Middle frontal gyrus (tissue), 1 donor: ENCODE measurements around the gene NAXD.
"Not testable (repeated sequence)": the region's sequence is repeated elsewhere in the genome, so short reads cannot be mapped to it uniquely, and the experiment has no call there.

ENCODE experiments used
- DNase-seq: peaks from one replicate; pipeline ENCODE4 v3.0.0-alpha.2; 2015; ENCODE audit warnings: low spot score; ENCODE audit errors: extremely low spot score

The NAXD gene

GRCh38 chr13:110615322-110616102, at the start of gene NAXD:
Gene NAXD, plus strand, starts transcription at chr13:110615545. Its CDS starts 57 bp downstream, at chr13:110615602.
- peak; percentile 94 for DNase-seq

- no peak for DNase-seq
Measured at GRCh38 chr13:110566171-110566570, 49.2 kb upstream of the NAXD start.

DNA sequence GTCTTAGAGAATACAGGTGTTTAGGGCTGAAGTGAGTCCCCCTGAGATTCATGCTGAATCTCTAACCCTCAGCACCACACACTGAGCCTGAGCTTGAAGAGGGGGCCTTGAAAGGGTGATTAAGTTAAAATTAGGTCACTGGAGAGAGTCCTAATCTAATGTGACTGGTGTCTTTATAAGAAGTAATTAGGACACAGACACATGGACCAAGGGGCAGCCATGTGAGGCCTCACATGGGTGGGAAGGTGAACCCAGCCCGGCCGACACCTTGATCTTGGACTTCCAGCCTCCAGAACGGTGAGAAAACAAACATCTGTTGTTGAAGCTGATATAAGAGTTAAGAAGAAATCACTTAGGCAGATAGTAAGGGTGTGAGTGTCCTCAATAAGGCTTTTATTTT, 46.7 kb upstream of the NAXD start:
- no peak for DNase-seq

GRCh38 chr13:110569962-110570361, 45.4 kb upstream of the NAXD start:
- DNase-seq = not testable (repeated sequence)

- no peak for DNase-seq
Measured at GRCh38 chr13:110570886-110571285, 44.5 kb upstream of the NAXD start.

DNA sequence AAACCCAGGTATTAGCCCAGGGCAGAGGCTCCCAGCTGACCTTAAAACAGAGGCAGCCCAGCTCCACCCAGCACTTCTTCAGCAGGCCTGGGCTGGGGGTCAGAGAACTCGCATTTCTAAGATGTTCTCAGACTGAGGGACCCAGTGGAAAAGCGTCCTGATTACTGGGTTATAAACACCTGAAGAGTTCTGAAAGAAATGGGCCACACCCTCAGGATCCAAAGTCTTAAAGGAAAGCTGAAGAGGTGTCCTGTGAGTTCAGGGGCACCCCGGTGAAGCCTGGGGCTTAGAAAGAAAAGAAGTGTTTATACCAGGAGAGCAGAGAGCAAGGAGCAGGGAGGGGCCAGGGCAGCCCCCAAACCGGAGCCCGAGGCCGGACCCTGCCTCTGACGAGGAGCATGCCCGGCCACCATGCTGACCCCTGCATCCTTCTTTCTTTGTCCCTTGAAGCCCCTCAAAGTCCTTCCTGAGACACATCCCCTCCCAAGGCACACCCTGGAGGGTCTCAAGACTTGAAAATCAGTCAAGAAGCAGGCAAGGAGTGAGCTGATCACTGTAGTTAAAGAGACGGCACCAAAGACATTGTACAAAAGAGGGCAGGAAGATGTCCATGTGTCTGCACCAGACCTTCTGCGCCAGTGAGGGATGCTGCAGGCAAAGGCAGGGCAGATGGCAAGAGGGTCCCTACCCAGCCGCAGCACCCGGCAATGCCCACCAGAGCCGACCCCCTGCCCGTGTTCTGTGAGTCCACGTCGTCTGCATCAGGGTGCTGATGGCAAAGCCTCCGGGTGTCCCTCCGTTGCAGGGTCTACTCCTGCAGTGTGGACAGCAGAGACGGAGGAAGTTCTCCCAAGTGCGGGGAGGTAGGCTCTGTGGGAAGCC, 43.2 kb upstream of the NAXD start:
- no peak for DNase-seq

DNA sequence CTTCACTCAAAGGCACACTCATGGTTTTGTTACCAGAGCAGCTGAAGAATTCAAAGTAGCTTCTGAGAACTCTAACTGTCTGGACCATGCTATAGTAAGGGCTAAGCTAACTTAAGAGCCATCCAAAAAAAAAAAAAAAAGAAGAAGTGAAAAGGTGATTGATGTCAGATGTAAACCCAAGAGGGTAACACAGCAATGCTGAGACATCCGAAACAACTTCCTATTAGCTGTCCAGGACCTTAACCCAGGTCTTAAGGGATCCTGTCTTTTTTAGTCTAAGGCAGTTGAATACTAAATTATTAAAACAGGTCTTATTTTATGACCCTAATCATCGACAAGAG, 42.6 kb upstream of the NAXD start:
- DNase-seq = no peak

GRCh38 chr13:110574161-110574560, 41.2 kb upstream of the NAXD start:
- DNase-seq = no peak

- no peak for DNase-seq
Measured at GRCh38 chr13:110575322-110576069, 39.8 kb upstream of the NAXD start.

GRCh38 chr13:110576070-110576394, 39.3 kb upstream of the NAXD start:
- DNase-seq = no peak

DNA sequence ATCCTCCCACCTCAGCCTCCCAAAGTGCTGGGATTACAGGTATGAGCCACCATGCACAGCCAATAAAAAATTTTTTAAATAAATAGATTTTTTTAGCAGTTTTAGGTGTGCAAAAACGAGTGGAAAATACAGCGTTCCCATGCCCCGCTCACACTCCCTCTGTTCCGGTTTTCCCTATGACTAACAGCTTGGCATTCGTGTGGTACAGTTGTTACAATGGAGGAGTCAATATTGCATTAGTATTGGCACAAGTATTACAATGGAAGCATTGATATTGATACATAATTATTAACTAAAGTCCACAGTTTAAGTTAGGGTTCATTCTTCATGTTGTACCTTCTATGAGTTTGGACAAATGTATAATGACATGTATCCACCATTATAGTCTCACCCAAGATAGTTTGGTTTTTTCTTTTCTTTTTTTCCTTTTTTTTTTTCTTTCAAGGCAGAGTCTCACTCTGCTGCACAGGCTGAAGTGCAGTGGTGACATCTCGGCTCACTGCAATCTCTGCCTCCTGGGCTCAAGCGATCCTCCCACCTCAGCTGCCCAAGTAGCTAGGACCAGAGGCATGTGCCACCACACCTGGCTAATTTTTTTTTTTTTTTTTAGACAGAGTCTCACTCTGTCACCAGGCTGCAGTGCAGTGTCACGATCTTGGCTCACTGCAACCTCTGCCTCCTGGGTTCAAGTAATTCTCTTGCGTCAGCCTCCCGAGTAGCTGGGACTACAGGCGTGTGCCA, 38.4 kb upstream of the NAXD start:
- no peak for DNase-seq

GRCh38 chr13:110578363-110578762, 37.0 kb upstream of the NAXD start:
- DNase-seq = no peak

DNA sequence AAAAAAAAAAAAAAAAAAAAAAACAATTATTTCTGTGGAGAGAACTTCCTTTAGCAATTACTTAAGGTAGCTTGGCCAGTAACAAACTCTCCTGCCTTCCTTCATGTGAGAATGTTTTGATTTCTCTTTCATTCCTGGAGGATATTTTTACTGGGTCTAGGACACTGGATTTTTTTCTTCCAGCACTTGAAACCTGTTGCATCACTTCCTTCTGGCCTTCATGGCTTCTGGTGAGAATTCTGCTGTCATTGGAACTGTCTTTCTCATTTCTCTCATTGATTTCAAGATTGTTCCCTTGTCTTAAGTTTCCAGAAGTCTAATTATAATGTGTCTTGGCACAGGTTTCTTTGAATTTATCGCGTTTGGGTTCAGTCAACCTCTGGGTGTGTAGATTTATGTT, 34.5 kb upstream of the NAXD start:
- no peak for DNase-seq

- DNase-seq = no peak
Measured at GRCh38 chr13:110581506-110582185, 33.7 kb upstream of the NAXD start.

GRCh38 chr13:110582421-110582954, 32.9 kb upstream of the NAXD start:
- no peak for DNase-seq

- peak; percentile 36 for DNase-seq
Measured at GRCh38 chr13:110583178-110583865, 32.0 kb upstream of the NAXD start.

GRCh38 chr13:110589793-110590390, 25.5 kb upstream of the NAXD start:
- DNase-seq = no peak

DNA sequence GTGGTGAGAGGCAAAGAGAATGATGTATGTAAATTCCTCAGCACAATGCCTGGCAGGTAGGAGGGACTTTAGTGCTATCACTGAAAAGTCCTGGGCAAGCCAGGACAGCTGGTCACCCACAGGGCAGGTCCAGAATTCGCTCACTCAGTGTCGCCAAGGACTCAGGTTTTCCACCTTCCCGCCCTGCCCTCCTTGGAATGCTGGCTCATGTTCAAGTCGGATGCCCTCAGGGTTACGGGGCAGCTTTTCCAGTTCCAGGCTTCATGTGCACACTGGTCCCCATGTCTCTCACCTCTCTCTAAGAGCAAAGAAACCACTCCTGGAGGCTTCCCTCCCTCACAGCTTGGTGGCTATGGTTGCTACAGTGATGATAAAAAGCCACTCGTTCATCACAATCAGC, 24.8 kb upstream of the NAXD start:
- DNase-seq = no peak

DNA sequence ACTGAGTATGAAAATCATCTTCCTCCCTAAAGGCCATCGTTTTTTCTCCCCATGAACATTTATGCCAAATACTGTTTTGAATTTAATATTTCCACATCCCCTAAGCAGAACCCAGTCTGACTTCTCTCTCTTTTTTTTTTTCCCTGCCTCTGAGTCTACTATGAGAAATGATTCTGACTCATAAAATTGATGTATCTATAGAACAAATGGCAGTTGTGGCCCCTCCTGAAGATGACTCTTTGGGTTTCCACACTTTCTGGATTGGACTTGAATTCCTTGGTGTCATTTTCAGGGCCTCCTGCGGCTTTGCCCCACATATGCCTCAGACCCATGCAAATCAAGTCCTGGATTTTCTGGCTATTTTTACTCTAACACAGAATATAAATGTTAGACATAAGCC, 22.7 kb upstream of the NAXD start:
- DNase-seq = no peak
